Measurements from ENCODE around the gene PTPRN2. TPM values are rescaled to one million over a fixed set of nuclear protein-coding genes. Genes with fewer than 3 reads are reported as not detected.

PTPRN2 gene
- total and polyA plus RNA-seq, 2 of the 13 experiments (the other 11 are each of a cell fraction or from before 2014, with no cell fraction given): 2.5 to 24.2 TPM

DNA sequence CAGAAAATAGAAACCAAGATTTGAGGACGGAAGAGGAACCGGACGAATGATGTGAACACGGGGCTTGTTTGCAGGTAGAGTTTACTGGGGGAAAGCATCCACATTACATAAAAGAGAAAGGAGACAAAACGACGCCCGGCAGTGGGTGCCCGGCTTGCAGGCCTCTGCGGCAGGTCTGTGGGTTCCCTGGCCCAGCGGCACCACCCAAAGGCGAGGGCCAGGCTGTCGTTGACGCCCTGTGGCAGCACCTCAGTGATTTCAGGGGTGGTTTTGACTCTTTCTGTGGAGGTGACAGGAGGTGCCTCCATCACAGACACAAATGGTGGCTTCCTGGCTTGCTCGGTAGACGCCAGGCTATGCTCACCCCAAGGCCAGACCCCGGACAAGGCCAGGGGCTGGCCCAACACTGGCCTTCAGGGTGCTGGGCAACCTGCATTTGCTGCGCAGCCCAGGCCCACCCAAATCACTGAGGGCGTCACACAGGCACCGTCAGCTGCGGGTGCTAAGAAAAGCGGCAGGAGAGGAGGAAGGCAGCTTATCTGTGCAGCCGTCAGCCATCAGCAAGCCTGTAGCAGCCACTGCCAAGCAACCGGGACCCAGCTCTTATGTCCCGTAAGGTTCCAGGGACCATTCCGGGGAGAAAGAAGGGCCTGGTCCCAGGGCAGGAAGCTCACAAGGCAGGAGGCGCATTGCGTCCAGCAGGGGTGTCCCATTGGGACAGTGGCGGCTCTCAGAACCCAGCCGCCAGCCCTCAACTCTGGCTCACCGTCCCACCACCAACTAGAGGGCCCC, 230.3 kb downstream of the PTPRN2 start (continued):
- TF ChIP-seq SYNCRIP (IDR thresholded peaks at IDR 0.05; ENCODE audit: insufficient read depth, low read depth, low read length) (no peak), RFXAP (CRISPR knock-in tag; IDR thresholded peaks at IDR 0.05; ENCODE audit: borderline replicate concordance) (no peak), ZNF17 (CRISPR knock-in tag; IDR thresholded peaks at IDR 0.05) (no peak), U2AF2 (IDR thresholded peaks at IDR 0.05; ENCODE audit: low read depth, low read length) (no peak), ZNF768 (CRISPR knock-in tag; IDR thresholded peaks at IDR 0.05) (no peak), ZNF441 (CRISPR knock-in tag; IDR thresholded peaks at IDR 0.05; ENCODE audit: borderline replicate concordance) (no peak), HOXA7 (CRISPR knock-in tag; IDR thresholded peaks at IDR 0.05) (no peak), ZNF576 (CRISPR knock-in tag; IDR thresholded peaks at IDR 0.05) (no peak)
- TF ChIP-seq, protein P1, sequence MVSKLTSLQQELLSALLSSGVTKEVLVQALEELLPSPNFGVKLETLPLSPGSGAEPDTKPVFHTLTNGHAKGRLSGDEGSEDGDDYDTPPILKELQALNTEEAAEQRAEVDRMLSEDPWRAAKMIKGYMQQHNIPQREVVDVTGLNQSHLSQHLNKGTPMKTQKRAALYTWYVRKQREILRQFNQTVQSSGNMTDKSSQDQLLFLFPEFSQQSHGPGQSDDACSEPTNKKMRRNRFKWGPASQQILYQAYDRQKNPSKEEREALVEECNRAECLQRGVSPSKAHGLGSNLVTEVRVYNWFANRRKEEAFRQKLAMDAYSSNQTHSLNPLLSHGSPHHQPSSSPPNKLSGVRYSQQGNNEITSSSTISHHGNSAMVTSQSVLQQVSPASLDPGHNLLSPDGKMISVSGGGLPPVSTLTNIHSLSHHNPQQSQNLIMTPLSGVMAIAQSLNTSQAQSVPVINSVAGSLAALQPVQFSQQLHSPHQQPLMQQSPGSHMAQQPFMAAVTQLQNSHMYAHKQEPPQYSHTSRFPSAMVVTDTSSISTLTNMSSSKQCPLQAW (CRISPR knock-in tag; IDR thresholded peaks at IDR 0.05): no peak
- TF ChIP-seq, protein P2, sequence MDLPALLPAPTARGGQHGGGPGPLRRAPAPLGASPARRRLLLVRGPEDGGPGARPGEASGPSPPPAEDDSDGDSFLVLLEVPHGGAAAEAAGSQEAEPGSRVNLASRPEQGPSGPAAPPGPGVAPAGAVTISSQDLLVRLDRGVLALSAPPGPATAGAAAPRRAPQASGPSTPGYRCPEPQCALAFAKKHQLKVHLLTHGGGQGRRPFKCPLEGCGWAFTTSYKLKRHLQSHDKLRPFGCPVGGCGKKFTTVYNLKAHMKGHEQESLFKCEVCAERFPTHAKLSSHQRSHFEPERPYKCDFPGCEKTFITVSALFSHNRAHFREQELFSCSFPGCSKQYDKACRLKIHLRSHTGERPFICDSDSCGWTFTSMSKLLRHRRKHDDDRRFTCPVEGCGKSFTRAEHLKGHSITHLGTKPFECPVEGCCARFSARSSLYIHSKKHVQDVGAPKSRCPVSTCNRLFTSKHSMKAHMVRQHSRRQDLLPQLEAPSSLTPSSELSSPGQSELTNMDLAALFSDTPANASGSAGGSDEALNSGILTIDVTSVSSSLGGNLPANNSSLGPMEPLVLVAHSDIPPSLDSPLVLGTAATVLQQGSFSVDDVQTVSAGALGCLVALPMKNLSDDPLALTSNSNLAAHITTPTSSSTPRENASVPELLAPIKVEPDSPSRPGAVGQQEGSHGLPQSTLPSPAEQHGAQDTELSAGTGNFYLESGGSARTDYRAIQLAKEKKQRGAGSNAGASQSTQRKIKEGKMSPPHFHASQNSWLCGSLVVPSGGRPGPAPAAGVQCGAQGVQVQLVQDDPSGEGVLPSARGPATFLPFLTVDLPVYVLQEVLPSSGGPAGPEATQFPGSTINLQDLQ (CRISPR knock-in tag; IDR thresholded peaks at IDR 0.05): no peak
- TF ChIP-seq, protein P3, sequence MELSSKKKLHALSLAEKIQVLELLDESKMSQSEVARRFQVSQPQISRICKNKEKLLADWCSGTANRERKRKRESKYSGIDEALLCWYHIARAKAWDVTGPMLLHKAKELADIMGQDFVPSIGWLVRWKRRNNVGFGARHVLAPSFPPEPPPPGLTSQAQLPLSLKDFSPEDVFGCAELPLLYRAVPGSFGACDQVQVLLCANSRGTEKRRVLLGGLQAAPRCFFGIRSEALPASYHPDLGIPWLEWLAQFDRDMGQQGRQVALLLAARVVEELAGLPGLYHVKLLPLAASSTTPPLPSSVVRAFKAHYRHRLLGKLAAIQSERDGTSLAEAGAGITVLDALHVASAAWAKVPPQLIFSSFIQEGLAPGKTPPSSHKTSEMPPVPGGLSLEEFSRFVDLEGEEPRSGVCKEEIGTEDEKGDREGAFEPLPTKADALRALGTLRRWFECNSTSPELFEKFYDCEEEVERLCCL (CRISPR knock-in tag; IDR thresholded peaks at IDR 0.05; ENCODE audit: borderline replicate concordance): no peak
